ENCODE data around the gene SIK2.
"Not testable (repeated sequence)": the region's sequence is repeated elsewhere in the genome, so short reads cannot be mapped to it uniquely, and the experiment has no call there.

Gene SIK2

GRCh38 chr11:111761036-111761435 lies 158.8 kb downstream of the SIK2 start:
- no peak for DNase-seq (ENCODE audit: low read depth)

DNA sequence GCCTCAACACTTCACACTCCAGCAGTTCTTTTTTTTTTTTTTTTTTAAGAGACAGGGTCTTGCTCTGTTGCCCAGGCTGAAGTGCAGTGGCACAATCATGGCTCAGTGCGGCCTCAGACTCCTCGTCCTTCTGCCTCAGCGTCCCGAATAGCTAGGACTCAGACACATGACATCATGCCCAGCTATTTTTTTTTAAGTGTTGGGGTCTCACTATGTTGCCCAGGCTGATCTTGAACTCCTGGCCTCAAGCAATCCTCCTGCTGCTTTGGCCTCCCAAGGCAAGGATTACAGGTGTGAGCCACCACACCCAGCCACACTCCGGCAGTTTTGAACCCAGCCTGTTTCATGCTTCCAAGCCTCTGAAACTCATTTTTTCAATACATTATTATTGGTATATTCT lies 160.3 kb downstream of the SIK2 start:
- DNase-seq (ENCODE audit: low read depth) = no peak

- no peak for DNase-seq (ENCODE audit: low read depth)
Measured at GRCh38 chr11:111762981-111763643, 160.9 kb downstream of the SIK2 start.

DNA sequence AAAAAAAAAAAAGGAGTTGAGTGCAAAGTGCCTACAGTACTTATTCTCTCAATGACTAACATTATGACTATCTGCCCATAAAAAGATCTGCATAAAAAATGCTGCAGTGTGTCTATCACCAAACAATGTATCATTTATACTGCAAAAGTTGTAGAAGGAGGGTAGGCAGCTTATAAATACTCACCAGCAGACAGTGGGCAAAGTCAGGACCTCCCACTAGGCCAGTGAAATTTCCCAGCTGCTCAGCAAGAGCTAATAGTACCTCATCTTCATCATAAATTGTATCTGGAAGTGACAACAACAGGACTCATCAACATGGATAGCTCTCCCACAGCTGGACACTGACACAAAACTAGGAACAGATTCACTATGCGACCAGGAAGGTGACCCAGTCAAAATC lies 162.4 kb downstream of the SIK2 start:
- DNase-seq (ENCODE audit: low read depth) = no peak

GRCh38 chr11:111765320-111765983 lies 163.2 kb downstream of the SIK2 start:
- no peak for DNase-seq (ENCODE audit: low read depth)

GRCh38 chr11:111765984-111766833 lies 164.0 kb downstream of the SIK2 start, which contains the start of gene PPP2R1B:
Gene PPP2R1B (minus strand): TSS chr11:111766389. CDS start chr11:111766361, 28 bp downstream.
- peak; percentile 59 for DNase-seq (ENCODE audit: low read depth)

DNA sequence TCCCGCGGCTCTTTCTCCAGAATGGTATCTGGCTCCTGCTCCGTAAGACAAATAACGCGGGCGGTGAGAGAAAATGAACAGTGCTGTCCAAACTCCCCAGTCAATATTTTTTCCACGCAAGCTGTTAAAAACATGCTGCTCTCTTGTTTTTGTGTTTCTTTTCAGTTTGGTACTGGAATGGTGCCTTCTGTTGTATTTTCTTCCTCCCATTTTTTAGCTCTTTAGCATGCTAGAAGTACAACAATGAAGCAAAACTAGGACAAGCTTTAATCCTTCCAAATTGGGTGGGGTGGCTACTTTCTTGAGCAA lies 164.5 kb downstream of the SIK2 start:
- DNase-seq (ENCODE audit: low read depth) = no peak

DNA sequence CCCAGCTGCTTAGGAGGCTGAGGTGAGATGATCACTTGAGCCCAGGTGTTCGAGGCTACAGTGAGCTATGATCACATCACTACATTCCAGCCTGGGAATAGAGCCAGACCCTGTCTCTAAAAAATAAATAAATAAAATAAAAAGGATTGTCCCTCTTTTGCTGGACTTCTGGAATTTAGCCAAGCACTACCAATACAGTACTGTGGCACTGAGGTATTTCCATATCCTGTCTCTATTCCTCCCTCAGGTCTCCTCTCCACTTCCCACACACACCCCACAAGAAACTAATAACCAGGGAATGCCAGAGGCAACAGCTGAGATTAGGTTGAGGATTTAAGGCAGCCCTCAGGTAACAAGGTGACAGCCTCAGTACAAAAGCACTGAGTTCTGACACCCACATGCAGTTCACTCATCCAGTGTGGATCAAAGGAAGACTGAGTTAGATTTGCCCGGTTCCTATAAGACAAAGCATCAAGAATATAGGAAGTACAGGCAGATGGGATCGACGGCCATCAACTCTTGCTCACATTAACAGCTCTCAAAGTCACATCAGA lies 168.4 kb downstream of the SIK2 start:
- no peak for DNase-seq (ENCODE audit: low read depth)

GRCh38 chr11:111771205-111771604 lies 169.0 kb downstream of the SIK2 start:
- not testable (repeated sequence) for DNase-seq (ENCODE audit: low read depth)

DNA sequence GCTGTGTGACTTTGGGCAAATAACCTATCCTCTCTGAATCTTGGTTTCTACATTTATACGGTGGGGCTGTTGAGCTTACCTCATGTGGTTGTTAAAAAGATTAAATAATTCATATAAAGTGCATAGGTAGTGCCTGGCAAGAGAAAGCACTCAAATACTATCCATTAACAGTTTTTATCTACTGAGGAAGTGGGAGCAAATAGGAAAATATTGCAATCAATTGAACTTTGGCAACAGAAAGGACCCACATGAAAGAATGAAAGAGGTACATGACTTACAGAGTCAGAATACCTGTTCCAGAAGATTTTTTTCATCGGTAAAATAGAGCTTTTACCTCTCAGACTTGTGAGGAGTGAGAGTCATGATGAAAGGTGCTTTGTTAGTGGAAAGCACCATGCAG lies 170.3 kb downstream of the SIK2 start:
- no peak for DNase-seq (ENCODE audit: low read depth)

DNA sequence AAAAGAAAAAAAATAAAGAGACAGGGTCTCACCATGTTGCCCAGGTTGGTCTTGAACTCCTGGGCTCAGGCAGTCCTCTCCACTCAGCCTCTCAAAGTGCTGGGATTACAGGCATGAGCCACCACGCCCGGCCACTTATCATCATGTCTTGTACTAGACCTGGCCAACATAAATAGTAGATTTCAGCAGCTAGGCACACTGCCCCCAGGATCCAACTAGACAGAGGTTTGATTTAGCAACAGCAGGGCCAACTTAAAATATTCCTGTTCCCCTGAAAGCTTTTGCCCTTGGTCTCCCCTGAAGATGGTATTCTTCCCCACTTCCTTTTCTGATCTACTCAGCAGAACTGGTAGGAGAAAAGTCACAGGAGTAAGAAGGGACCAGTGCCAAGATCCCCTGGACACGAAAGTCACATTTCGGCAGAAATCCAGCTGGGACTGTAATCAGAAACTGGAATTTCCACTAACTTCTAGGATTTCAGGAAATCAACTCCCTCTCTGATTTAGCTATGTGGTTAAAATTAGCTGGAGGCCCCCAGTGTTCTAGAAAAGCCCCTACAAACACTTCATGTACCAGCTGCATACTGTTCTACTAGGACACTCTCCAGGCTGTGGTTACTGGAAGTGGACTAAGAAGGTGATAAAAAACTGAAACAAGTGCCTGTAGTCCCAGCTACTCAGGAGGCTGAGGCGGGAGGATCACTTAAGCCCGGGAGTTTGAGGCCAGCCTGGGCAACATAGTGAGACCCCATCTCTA lies 172.9 kb downstream of the SIK2 start:
- DNase-seq (ENCODE audit: low read depth) = no peak

DNA sequence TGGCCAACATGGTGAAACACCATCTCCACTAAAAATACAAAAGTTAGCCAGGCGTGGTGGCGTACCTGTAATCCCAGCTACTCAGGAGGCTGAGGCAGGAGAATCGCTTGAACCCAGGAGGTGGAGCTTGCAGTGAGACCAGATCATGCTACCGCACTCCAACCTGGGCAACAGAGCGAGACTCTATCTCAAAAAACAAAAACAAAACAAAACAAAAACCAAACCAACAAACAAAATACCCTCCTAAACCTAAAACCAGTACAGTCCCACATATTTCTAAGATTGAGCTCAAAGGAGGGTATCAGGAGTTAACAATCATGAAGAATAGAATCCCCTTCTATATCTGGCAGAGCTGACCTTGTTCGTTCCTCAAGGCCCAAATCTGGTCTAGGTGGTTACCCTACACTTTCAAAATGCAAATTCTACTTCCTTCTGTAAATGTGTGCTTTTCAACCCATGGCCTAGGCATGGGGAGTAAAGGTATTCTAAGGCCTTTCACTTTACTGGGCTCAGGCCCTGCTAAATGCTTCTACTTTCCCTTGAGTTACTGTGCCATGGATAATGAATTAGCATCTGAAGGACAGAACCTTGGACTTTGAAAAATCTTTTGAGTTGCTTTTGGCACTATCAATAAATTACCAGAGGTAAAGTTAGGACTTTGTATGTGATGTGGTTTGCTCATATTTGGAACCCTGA lies 174.3 kb downstream of the SIK2 start:
- no peak for DNase-seq (ENCODE audit: low read depth)

- DNase-seq (ENCODE audit: low read depth) = no peak
Measured at GRCh38 chr11:111777094-111778046, 175.1 kb downstream of the SIK2 start.

DNA sequence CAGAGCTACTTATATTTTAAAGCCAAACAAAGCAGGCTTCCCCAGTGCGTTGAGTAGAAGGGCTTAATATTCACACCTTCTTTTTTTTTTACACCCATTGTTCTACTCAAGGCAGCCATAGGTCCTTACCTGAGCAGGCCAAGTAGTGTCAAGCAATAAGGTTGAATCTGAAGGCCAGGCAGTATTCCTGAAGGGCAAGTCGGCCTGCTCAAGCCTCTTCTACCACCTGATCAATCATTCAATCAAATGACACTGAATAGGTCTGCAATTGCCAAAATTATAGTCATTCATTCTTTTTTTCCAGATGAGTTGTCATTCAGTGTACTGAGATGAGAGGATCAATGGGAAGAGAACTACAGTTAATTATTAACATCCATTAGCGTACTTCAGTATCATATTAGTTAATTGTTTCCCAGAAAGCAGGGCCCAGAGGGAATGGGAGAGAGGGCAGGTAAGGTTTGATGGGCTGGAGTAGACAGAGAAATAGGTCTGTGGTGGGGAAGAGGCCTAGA lies 175.9 kb downstream of the SIK2 start:
- no peak for DNase-seq (ENCODE audit: low read depth)

DNA sequence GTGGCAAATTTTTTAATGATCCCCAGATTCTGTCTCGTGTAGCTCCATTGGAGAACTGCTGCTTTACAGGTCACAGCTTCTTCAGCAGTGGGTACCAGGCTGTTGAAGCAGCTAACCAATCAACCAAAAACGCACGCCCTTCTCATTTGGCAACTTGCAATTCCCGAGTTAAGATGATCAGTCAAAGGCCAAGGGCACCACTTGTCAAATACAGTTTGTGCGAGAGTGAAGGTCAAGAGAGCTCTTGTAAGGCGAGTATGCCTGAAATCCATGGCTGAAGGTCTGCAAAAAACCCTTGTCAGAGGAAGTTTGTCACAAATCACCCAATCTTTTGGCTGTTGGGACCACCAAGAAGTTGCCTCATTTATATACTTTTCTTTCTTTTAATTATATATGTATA lies 176.9 kb downstream of the SIK2 start:
- no peak for DNase-seq (ENCODE audit: low read depth)

All from stimulated activated CD8-positive, alpha-beta memory T cell treated with anti-CD3 and anti-CD28 coated beads, Interleukin-4, amount 100 ng/mL, for 24 hours (primary cell).